Astrocyte (in vitro differentiated cells and primary cell): ENCODE measurements around the gene KCNJ4. TPM values are rescaled to one million over a fixed set of nuclear protein-coding genes. Genes with fewer than 3 reads are reported as not detected.

ENCODE experiments used
- DNase-seq: peaks from one replicate; pipeline ENCODE4 v3.0.0-alpha.2; 2010; ENCODE audit warnings: low read depth
- FAIRE-seq: peaks from 2 replicates; lab custom pipeline; 2011; peaks lifted over from hg19 to GRCh38; lab: Jason Lieb, UNC
- H2AFZ ChIP-seq: 2 replicates; pipeline ENCODE4 v1.6.0; 2012; ENCODE audit warnings: low read depth, low read length, inconsistent platforms
- H3K27ac ChIP-seq: 2 replicates; pipeline ENCODE4 v1.5.1; 2011; ENCODE audit warnings: low read depth, low read length, inconsistent platforms
- H3K27me3 ChIP-seq: 2 replicates; pipeline ENCODE4 v1.6.0; 2011; ENCODE audit warnings: low read length, inconsistent platforms; ENCODE audit not compliant: insufficient read depth
- H3K36me3 ChIP-seq: 2 replicates; pipeline ENCODE4 v1.5.1; 2011; ENCODE audit warnings: low read length, inconsistent platforms; ENCODE audit not compliant: insufficient read depth
- H3K4me1 ChIP-seq: 2 replicates; pipeline ENCODE4 v1.5.1; 2011; ENCODE audit warnings: low read length, inconsistent platforms; ENCODE audit not compliant: insufficient read depth
- H3K4me2 ChIP-seq: 2 replicates; pipeline ENCODE4 v1.6.0; 2012; ENCODE audit warnings: low read length, inconsistent platforms
- H3K4me3 ChIP-seq: 2 replicates; pipeline ENCODE4 v1.5.1; 2011; ENCODE audit warnings: low read depth, mild to moderate bottlenecking, low read length, inconsistent platforms; ENCODE audit not compliant: insufficient read depth
- H3K79me2 ChIP-seq: 2 replicates; pipeline ENCODE4 v1.6.0; 2012; ENCODE audit warnings: mild to moderate bottlenecking, low read length, inconsistent platforms; ENCODE audit not compliant: insufficient read depth
- H3K9ac ChIP-seq: 2 replicates; pipeline ENCODE4 v1.6.0; 2012; ENCODE audit warnings: mild to moderate bottlenecking, low read length, inconsistent platforms
- H3K9me3 ChIP-seq: 2 replicates; pipeline ENCODE4 v1.5.1; 2012; ENCODE audit warnings: low read depth, mild to moderate bottlenecking, low read length, inconsistent platforms; ENCODE audit not compliant: insufficient read depth
- H4K20me1 ChIP-seq: 2 replicates; pipeline ENCODE4 v1.6.0; 2012; ENCODE audit warnings: low read length, inconsistent platforms; ENCODE audit not compliant: insufficient read depth
- H3K27ac Mint-ChIP-seq: one replicate; pipeline ENCODE4 v1.8.0; 2021; ENCODE audit warnings: mild to moderate bottlenecking, mixed read lengths; ENCODE audit not compliant: unreplicated experiment
- H3K27me3 Mint-ChIP-seq: one replicate; pipeline ENCODE4 v1.8.0; 2021; ENCODE audit warnings: low read depth, mixed read lengths; ENCODE audit not compliant: unreplicated experiment
- H3K36me3 Mint-ChIP-seq: one replicate; pipeline ENCODE4 v1.8.0; 2021; ENCODE audit warnings: low read depth, mixed read lengths; ENCODE audit not compliant: unreplicated experiment
- H3K4me1 Mint-ChIP-seq: one replicate; pipeline ENCODE4 v1.8.0; 2021; ENCODE audit warnings: low read depth, mixed read lengths; ENCODE audit not compliant: unreplicated experiment
- H3K4me3 Mint-ChIP-seq: one replicate; pipeline ENCODE4 v1.8.0; 2021; ENCODE audit warnings: mild to moderate bottlenecking, moderate library complexity, mixed read lengths; ENCODE audit not compliant: unreplicated experiment
- H3K9me3 Mint-ChIP-seq: one replicate; pipeline ENCODE4 v1.8.0; 2021; ENCODE audit warnings: mild to moderate bottlenecking, mixed read lengths; ENCODE audit not compliant: unreplicated experiment
- EZH2 ChIP-seq: IDR thresholded peaks from 2 replicates; pipeline ENCODE4 v1.6.1; 2012; ENCODE audit warnings: mild to moderate bottlenecking, low read length, inconsistent platforms; ENCODE audit not compliant: insufficient read depth
- total RNA-seq: library from RNA; stranded (reverse); gene quantifications from 2 replicates; pipeline ENCODE4 v1.2.1, GENCODE V29; 2021
- TF ChIP-seq, protein P1 (sequence below): IDR thresholded peaks from 2 replicates; pipeline ENCODE4 v1.5.1; 2011; ENCODE audit warnings: low read depth, mild to moderate bottlenecking, inconsistent platforms, low read length, moderate library complexity; ENCODE audit not compliant: insufficient read depth

The KCNJ4 gene
- total RNA-seq, 1 donor from 2014 or later: 0.30 TPM

DNA sequence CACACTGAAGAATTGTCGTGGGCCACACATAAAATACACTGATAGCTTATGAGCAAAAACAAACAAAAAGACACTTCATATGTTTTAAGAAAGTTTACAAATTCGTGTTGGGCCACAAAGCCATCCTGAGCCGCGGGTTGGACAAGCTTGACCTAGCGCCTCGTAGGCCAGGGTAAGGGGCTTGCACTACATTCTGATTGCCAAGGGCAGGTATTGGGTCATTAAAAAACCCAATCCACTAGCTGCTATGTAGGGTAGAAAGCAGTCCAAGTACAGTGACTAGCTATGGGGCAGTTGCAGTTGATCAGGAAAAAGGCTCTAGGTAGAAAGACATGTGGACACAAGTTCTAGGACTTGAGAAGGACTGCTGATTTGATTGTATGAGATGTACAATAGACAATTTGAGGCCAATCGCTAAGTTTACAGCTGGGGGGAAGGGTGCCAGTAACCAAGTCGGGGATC, 26.9 kb upstream of the KCNJ4 start:
- Mint-ChIP-seq H3K9me3 (no peaks in the 10 kb centered on the region), H3K27me3 (no peaks in the 10 kb centered on the region), H3K4me3 (no peak overlapping the region), H3K4me1 (peaks cover 18% of the 10 kb centered on the region), H3K36me3 (peaks cover 36% of the 10 kb centered on the region), H3K27ac (peak overlapping the region; percentile 53)
- no peaks in the 10 kb centered on the region for H3K79me2 ChIP-seq
- H3K4me3 ChIP-seq: no peak overlapping the region
- no peaks in the 10 kb centered on the region for H3K4me1 ChIP-seq
- H3K27me3 ChIP-seq: no peaks in the 10 kb centered on the region
- FAIRE-seq (no peak), DNase-seq (no peak)
- H3K9me3 ChIP-seq: no peaks in the 10 kb centered on the region
- H4K20me1 ChIP-seq: peaks cover 62% of the 10 kb centered on the region
- H3K4me2 ChIP-seq: no peak overlapping the region
- no peak overlapping the region for H3K9ac ChIP-seq
- H2AFZ ChIP-seq: no peak overlapping the region
- H3K27ac ChIP-seq: no peak overlapping the region
- peaks cover 73% of the 10 kb centered on the region for H3K36me3 ChIP-seq
- TF ChIP-seq, protein P1, sequence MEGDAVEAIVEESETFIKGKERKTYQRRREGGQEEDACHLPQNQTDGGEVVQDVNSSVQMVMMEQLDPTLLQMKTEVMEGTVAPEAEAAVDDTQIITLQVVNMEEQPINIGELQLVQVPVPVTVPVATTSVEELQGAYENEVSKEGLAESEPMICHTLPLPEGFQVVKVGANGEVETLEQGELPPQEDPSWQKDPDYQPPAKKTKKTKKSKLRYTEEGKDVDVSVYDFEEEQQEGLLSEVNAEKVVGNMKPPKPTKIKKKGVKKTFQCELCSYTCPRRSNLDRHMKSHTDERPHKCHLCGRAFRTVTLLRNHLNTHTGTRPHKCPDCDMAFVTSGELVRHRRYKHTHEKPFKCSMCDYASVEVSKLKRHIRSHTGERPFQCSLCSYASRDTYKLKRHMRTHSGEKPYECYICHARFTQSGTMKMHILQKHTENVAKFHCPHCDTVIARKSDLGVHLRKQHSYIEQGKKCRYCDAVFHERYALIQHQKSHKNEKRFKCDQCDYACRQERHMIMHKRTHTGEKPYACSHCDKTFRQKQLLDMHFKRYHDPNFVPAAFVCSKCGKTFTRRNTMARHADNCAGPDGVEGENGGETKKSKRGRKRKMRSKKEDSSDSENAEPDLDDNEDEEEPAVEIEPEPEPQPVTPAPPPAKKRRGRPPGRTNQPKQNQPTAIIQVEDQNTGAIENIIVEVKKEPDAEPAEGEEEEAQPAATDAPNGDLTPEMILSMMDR: no peak
- TF ChIP-seq EZH2: no peak

DNA sequence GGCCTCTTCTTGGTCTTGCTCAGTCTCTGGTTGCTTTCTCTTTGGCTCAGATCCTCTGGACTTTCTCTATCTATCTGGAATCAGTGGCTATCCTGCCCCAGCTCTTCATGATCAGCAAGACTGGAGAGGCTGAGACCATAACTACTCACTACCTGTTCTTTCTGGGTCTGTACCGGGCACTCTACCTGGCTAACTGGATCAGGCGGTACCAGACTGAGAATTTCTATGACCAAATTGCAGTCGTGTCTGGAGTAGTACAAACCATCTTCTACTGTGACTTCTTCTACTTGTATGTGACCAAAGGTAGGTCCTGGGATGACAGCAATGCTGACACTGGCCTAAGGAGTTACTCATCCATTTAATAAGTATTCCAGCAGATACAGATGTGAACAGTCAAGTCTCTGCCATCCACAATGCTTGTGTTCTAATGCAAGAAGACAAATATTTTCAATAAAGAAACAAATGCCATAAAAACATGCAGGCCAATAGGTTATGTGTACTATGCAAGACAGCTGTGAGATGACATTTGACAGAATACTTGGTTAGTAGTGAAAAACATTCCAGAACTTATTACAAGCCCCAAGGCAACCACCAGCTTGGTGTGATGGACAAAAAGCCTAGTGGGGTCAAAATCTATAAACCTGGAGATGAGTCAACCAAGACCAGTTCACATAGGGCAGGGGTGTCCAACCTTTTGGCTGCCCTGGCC, 26.3 kb upstream of the KCNJ4 start:
- Histone ChIP-seq H3K4me2 (no peak overlapping the region), H4K20me1 (peaks cover 56% of the 10 kb centered on the region), H2AFZ (no peak overlapping the region), H3K9me3 (no peaks in the 10 kb centered on the region), H3K36me3 (peaks cover 68% of the 10 kb centered on the region), H3K4me3 (no peak overlapping the region), H3K27ac (no peak overlapping the region), H3K4me1 (no peaks in the 10 kb centered on the region), H3K27me3 (no peaks in the 10 kb centered on the region), H3K9ac (no peak overlapping the region), H3K79me2 (no peaks in the 10 kb centered on the region)
- Mint-ChIP-seq H3K9me3 (no peaks in the 10 kb centered on the region), H3K36me3 (peaks cover 31% of the 10 kb centered on the region), H3K27ac (no peak overlapping the region), H3K4me1 (peaks cover 18% of the 10 kb centered on the region), H3K4me3 (peak overlapping the region; percentile 36), H3K27me3 (no peaks in the 10 kb centered on the region)
- no peak for FAIRE-seq
- TF ChIP-seq, protein P1: no peak
- TF ChIP-seq EZH2: no peak
- no peak for DNase-seq
